SU-DHL-6 (cell line): ENCODE measurements around the gene PLSCR4.

Experiments
- H2AFZ ChIP-seq: fragments of 200-600 bp; sonication (generic); 2 replicates; pipeline ENCODE4 v1.6.1; 2014; ENCODE audit warnings: low read depth, mild to moderate bottlenecking, moderate library complexity, mixed read lengths, antibody characterized with exemption, low read length; ENCODE audit not compliant: severe bottlenecking
- H3F3A ChIP-seq: fragments of 200-600 bp; shearing (Covaris generic); 2 replicates; pipeline ENCODE4 v1.6.0; 2016; ENCODE audit warnings: antibody characterized with exemption, mild to moderate bottlenecking; ENCODE audit not compliant: insufficient read depth
- H3K27ac ChIP-seq: fragments of 200-600 bp; sonication (generic); 2 replicates; pipeline ENCODE4 v1.5.1; 2016; ENCODE audit warnings: low read depth, mild to moderate bottlenecking, low read length, moderate library complexity, mixed read lengths
- H3K27me3 ChIP-seq: fragments of 200-600 bp; sonication (generic), shearing (Covaris generic); 2 replicates; pipeline ENCODE4 v1.6.0; 2014; ENCODE audit warnings: mild to moderate bottlenecking, low read length
- H3K36me3 ChIP-seq: fragments of 200-600 bp; sonication (generic); 2 replicates; pipeline ENCODE4 v1.6.1; 2014; ENCODE audit warnings: mild to moderate bottlenecking, low read length, mixed read lengths
- H3K4me2 ChIP-seq: fragments of 300-600, 200-600 bp; shearing (Covaris generic), sonication (generic); 2 replicates; pipeline ENCODE4 v1.6.0; 2014; ENCODE audit warnings: low read length, low read depth, mild to moderate bottlenecking; ENCODE audit not compliant: poor library complexity, severe bottlenecking
- H3K4me3 ChIP-seq: fragments of 200-600 bp; sonication (generic); 2 replicates; pipeline ENCODE4 v1.5.1; 2014; ENCODE audit warnings: antibody characterized with exemption, low read length, mild to moderate bottlenecking, mixed read lengths; ENCODE audit not compliant: insufficient read depth, poor library complexity, severe bottlenecking
- H3K79me2 ChIP-seq: fragments of 200-600 bp; sonication (generic); 2 replicates; pipeline ENCODE4 v1.6.1; 2014; ENCODE audit warnings: mild to moderate bottlenecking, low read length, moderate library complexity; ENCODE audit not compliant: insufficient read depth
- H3K9ac ChIP-seq: fragments of 200-600 bp; sonication (generic); 2 replicates; pipeline ENCODE4 v1.7.0; 2014; ENCODE audit warnings: mild to moderate bottlenecking, low read length
- H3K9me2 ChIP-seq: fragments of 200-600 bp; sonication (generic); replicated peaks from 2 replicates; pipeline ENCODE4 v1.6.1; 2014; ENCODE audit warnings: low read length; ENCODE audit not compliant: insufficient read depth
- H3K9me3 ChIP-seq: fragments of 200-600 bp; sonication (generic); 2 replicates; pipeline ENCODE4 v1.6.1; 2014; ENCODE audit warnings: low read length, mixed read lengths; ENCODE audit not compliant: insufficient read depth
- H4K20me1 ChIP-seq: fragments of 200-600 bp; sonication (generic); 2 replicates; pipeline ENCODE4 v1.6.1; 2014; ENCODE audit warnings: low read depth, mild to moderate bottlenecking, antibody characterized with exemption, low read length, moderate library complexity, mixed read lengths
- EZH2phosphoT487 ChIP-seq: fragments of 200-600 bp; sonication (generic), shearing (Covaris generic); conservative IDR thresholded peaks from 2 replicates; pipeline ENCODE4 v1.6.1; 2018; ENCODE audit warnings: mild to moderate bottlenecking, antibody characterized with exemption, low read length, moderate library complexity, mixed read lengths
- TF ChIP-seq, protein P1 (sequence below): fragments of 200-600 bp; sonication (generic); IDR thresholded peaks from one replicate; pipeline ENCODE4 v1.5.1; 2017; ENCODE audit warnings: antibody characterized with exemption, mild to moderate bottlenecking, low read length, moderate library complexity; ENCODE audit not compliant: insufficient read depth, poor library complexity, severe bottlenecking

The PLSCR4 gene

GRCh38 chr3:146241523-146242240 lies 9.2 kb downstream of the PLSCR4 start:
- Histone ChIP-seq H3K9me2 (no peaks in the 10 kb centered on the region), H3K4me2 (no peak overlapping the region), H2AFZ (no peak overlapping the region), H3K36me3 (no peaks in the 10 kb centered on the region), H3K79me2 (no peaks in the 10 kb centered on the region), H3K9me3 (no peaks in the 10 kb centered on the region), H3K4me3 (no peak overlapping the region), H3K27ac (no peak overlapping the region), H3K9ac (no peak overlapping the region), H3K27me3 (no peaks in the 10 kb centered on the region), H3F3A (no peaks in the 10 kb centered on the region), H4K20me1 (no peaks in the 10 kb centered on the region)
- TF ChIP-seq, protein P1, sequence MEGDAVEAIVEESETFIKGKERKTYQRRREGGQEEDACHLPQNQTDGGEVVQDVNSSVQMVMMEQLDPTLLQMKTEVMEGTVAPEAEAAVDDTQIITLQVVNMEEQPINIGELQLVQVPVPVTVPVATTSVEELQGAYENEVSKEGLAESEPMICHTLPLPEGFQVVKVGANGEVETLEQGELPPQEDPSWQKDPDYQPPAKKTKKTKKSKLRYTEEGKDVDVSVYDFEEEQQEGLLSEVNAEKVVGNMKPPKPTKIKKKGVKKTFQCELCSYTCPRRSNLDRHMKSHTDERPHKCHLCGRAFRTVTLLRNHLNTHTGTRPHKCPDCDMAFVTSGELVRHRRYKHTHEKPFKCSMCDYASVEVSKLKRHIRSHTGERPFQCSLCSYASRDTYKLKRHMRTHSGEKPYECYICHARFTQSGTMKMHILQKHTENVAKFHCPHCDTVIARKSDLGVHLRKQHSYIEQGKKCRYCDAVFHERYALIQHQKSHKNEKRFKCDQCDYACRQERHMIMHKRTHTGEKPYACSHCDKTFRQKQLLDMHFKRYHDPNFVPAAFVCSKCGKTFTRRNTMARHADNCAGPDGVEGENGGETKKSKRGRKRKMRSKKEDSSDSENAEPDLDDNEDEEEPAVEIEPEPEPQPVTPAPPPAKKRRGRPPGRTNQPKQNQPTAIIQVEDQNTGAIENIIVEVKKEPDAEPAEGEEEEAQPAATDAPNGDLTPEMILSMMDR: no peak
- TF ChIP-seq EZH2phosphoT487: no peak

- no peaks in the 10 kb centered on the region for H3K79me2 ChIP-seq
- no peak overlapping the region for H3K27ac ChIP-seq
- TF ChIP-seq, protein P1: no peak
- no peak for TF ChIP-seq EZH2phosphoT487
- H3K4me2 ChIP-seq: no peak overlapping the region
- no peak overlapping the region for H3K9ac ChIP-seq
- H3K36me3 ChIP-seq: no peaks in the 10 kb centered on the region
- H4K20me1 ChIP-seq: no peaks in the 10 kb centered on the region
- no peaks in the 10 kb centered on the region for H3K9me3 ChIP-seq
- H3K9me2 ChIP-seq: no peaks in the 10 kb centered on the region
- no peak overlapping the region for H2AFZ ChIP-seq
- no peak overlapping the region for H3K4me3 ChIP-seq
- no peaks in the 10 kb centered on the region for H3K27me3 ChIP-seq
- H3F3A ChIP-seq: no peaks in the 10 kb centered on the region
Measured at GRCh38 chr3:146233487-146233886, 17.4 kb downstream of the PLSCR4 start.

GRCh38 chr3:146227486-146227885 lies 23.4 kb downstream of the PLSCR4 start:
- no peaks in the 10 kb centered on the region for H4K20me1 ChIP-seq
- no peak overlapping the region for H3K27ac ChIP-seq

More at GRCh38 chr3:146227486-146227885, 23.4 kb downstream of the PLSCR4 start:
- Histone ChIP-seq H3K9ac (no peak overlapping the region), H3K79me2 (no peaks in the 10 kb centered on the region), H3K4me2 (no peak overlapping the region), H3K9me3 (no peaks in the 10 kb centered on the region), H3K27me3 (no peaks in the 10 kb centered on the region), H3K36me3 (no peaks in the 10 kb centered on the region), H3K4me3 (no peak overlapping the region), H3F3A (no peaks in the 10 kb centered on the region), H3K9me2 (no peaks in the 10 kb centered on the region), H2AFZ (no peak overlapping the region)
- TF ChIP-seq, protein P1: no peak
- no peak for TF ChIP-seq EZH2phosphoT487
